ENCODE measurements around the gene EPC1.

DNA sequence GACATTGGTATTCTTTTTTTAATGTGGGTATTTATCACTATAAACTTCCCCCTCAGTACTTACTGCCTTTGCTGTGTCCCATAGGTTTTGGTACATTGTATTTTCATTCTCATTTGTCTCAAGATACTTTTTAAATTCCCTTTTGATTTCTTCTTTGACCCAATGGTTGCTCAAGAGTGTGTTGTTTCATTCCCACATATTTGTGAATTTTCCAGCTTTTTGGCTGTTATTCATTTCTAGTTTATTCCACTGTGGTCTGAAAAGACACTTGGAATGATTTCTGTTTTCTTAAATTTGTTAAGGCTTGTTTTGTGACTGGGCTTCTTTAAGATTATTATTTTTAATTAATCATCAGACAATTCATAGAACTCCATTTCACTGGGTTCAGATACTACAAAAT is 105.0 kb downstream of the EPC1 start:
- TF ChIP-seq RBBP5 (IDR thresholded peaks at IDR 0.05; ENCODE audit: borderline replicate concordance, low read depth, low read length) (no peak), EP300 (IDR thresholded peaks at IDR 0.05; ENCODE audit: borderline replicate concordance in 1 of 2, low read depth in 2 of 2, low read length in 2 of 2) (no peak), GABPA (IDR thresholded peaks at IDR 0.05; ENCODE audit: borderline replicate concordance, insufficient read depth, low read length) (no peak)
- TF ChIP-seq, protein P1, sequence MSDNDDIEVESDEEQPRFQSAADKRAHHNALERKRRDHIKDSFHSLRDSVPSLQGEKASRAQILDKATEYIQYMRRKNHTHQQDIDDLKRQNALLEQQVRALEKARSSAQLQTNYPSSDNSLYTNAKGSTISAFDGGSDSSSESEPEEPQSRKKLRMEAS (IDR thresholded peaks at IDR 0.05): no peak
- TF ChIP-seq, protein P2, sequence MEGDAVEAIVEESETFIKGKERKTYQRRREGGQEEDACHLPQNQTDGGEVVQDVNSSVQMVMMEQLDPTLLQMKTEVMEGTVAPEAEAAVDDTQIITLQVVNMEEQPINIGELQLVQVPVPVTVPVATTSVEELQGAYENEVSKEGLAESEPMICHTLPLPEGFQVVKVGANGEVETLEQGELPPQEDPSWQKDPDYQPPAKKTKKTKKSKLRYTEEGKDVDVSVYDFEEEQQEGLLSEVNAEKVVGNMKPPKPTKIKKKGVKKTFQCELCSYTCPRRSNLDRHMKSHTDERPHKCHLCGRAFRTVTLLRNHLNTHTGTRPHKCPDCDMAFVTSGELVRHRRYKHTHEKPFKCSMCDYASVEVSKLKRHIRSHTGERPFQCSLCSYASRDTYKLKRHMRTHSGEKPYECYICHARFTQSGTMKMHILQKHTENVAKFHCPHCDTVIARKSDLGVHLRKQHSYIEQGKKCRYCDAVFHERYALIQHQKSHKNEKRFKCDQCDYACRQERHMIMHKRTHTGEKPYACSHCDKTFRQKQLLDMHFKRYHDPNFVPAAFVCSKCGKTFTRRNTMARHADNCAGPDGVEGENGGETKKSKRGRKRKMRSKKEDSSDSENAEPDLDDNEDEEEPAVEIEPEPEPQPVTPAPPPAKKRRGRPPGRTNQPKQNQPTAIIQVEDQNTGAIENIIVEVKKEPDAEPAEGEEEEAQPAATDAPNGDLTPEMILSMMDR (IDR thresholded peaks at IDR 0.05; ENCODE audit: control extremely low read depth in 1 of 3, insufficient read depth in 1 of 3, low read depth in 1 of 3, low read length in 3 of 3): no peak

All from H1 (cell line).